ENCODE results near the gene VPS39.

Gene VPS39

GRCh38 chr15:42108806-42109205 lies 99.3 kb downstream of the VPS39 start:
- TF ChIP-seq TAF1 (IDR thresholded peaks at IDR 0.05; ENCODE audit: borderline replicate concordance, insufficient read depth, low read length) (no peak), FOXP2 (optimal IDR thresholded peaks at IDR 0.05; ENCODE audit: borderline replicate concordance, extremely low read depth, extremely low read length, insufficient read depth) (no peak), POLR2AphosphoS5 (IDR thresholded peaks at IDR 0.05; ENCODE audit: low read depth, low read length) (no peak)
